Calu3 (cell line): ENCODE results near the gene TADA3. TPM values are rescaled to one million over a fixed set of nuclear protein-coding genes. Genes with fewer than 3 reads are reported as not detected.

ENCODE experiments used
- BruUV-seq: library from RNA; stranded (reverse); fragments of 400-500 nt; replicated peaks from 2 replicates; lab custom pipeline; 2021; lab: Mats Ljungman, UMichigan
- CTCF ChIA-PET: fragments of 300-600 bp; sonication (Branson Sonifier 250); formaldehyde crosslinking; loops from one replicate; lab custom pipeline; 2022; ENCODE audit warnings: antibody characterized with exemption; lab: Charles Lee
- DNase-seq: peaks from one replicate; pipeline ENCODE4 v3.0.0; 2022
- H3K27ac Mint-ChIP-seq: one replicate; pipeline ENCODE4 v1.8.0; 2022; ENCODE audit warnings: mixed read lengths; ENCODE audit not compliant: unreplicated experiment
- H3K27me3 Mint-ChIP-seq: one replicate; pipeline ENCODE4 v1.8.0; 2022; ENCODE audit warnings: mixed read lengths; ENCODE audit not compliant: unreplicated experiment
- H3K36me3 Mint-ChIP-seq: one replicate; pipeline ENCODE4 v1.8.0; 2022; ENCODE audit warnings: mild to moderate bottlenecking, moderate library complexity, mixed read lengths; ENCODE audit not compliant: insufficient read depth, unreplicated experiment
- H3K4me1 Mint-ChIP-seq: one replicate; pipeline ENCODE4 v1.8.0; 2022; ENCODE audit warnings: mild to moderate bottlenecking, low read depth, mixed read lengths; ENCODE audit not compliant: unreplicated experiment
- H3K4me3 Mint-ChIP-seq: one replicate; pipeline ENCODE4 v1.8.0; 2022; ENCODE audit warnings: mild to moderate bottlenecking, low read depth, moderate library complexity, mixed read lengths; ENCODE audit not compliant: unreplicated experiment
- H3K9me3 Mint-ChIP-seq: one replicate; pipeline ENCODE4 v1.8.0; 2022; ENCODE audit warnings: low read depth, mixed read lengths; ENCODE audit not compliant: unreplicated experiment
- intact Hi-C: fragments of 100-400 bp; cut with micrococcal nuclease; formaldehyde crosslinking; loops from one replicate; pipeline ENCODE4 v1.10.0; 2022; ENCODE audit not compliant: unreplicated experiment
- total RNA-seq: library from RNA; stranded (reverse); gene quantifications from 2 replicates; pipeline ENCODE4 v1.2.3, GENCODE V29; 2022
- TF ChIP-seq, protein P1 (sequence below): fragments of 200-600 bp; IDR thresholded peaks from one replicate; pipeline ENCODE4 v1.8.0; 2022; ENCODE audit warnings: antibody characterized with exemption; ENCODE audit not compliant: unreplicated experiment

Gene TADA3
- total RNA-seq, 1 experiment from 2014 or later = 48.5 TPM

DNA sequence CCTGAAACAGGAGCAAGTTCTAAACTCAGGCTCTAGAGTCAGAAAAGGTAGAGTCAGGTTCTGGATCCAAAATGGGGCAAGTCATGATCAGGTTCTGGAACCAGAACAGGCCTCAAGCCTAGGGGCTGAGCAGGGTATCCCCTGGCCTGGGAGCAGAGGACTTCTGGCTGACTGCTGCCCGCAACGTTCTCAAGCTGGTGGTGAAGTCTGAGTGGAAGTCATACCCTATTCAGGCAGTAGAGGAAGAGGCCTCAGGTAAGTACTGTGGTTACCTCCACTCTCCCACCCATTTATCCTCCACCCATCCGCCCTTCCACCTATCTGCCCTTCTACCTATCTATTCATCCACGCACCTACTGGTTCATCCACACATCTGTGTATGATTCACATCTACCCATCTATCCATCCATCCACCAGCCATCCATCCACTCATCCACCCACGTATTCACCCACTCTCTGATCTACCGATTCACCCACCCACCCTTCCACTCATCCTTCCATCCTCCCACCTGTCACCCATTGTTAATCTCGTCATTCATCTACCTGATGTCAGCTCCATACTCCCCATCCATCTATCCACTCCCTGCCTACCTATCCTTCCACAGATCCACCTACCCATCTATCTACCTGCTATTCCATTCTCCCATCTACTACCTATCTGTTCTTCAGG is 26.5 kb upstream of the TADA3 start:
- H3K4me1 Mint-ChIP-seq = no peaks in the 10 kb centered on the region
- TF ChIP-seq, protein P1, sequence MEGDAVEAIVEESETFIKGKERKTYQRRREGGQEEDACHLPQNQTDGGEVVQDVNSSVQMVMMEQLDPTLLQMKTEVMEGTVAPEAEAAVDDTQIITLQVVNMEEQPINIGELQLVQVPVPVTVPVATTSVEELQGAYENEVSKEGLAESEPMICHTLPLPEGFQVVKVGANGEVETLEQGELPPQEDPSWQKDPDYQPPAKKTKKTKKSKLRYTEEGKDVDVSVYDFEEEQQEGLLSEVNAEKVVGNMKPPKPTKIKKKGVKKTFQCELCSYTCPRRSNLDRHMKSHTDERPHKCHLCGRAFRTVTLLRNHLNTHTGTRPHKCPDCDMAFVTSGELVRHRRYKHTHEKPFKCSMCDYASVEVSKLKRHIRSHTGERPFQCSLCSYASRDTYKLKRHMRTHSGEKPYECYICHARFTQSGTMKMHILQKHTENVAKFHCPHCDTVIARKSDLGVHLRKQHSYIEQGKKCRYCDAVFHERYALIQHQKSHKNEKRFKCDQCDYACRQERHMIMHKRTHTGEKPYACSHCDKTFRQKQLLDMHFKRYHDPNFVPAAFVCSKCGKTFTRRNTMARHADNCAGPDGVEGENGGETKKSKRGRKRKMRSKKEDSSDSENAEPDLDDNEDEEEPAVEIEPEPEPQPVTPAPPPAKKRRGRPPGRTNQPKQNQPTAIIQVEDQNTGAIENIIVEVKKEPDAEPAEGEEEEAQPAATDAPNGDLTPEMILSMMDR = no peak
- H3K27ac Mint-ChIP-seq = no peak overlapping the region
- H3K36me3 Mint-ChIP-seq = peaks cover 7% of the 10 kb centered on the region
- no peak overlapping the region for H3K4me3 Mint-ChIP-seq
- CTCF ChIA-PET = interaction anchor here (2.1 kb wide), 1 partner anchor 128 kb away, joined by 5 read pairs; no protein-coding TSS in a partner anchor
- H3K27me3 Mint-ChIP-seq = no peaks in the 10 kb centered on the region
- intact Hi-C loops = no loop called here
- no peaks in the 10 kb centered on the region for H3K9me3 Mint-ChIP-seq
- no peak for DNase-seq
- no TSS peak for BruUV-seq

DNA sequence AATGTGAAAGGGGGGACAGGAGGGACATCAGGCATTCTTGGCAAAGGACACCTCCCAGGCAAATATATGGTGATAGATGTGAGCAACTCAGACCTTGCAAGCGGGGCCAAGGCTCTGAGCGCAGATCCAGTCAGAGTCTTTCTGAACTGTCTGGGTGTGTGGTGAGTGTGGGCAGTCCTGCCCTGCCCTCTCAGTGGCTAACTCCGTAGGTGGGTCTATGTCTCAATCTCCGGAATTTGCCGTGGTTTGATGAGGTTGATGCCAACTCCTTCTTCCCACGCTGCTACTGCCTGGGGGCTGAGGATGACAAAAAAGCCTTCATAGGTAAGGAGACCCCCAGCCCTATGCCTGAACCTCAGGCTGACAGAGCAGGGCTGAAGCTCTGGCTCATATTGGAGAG is 25.2 kb upstream of the TADA3 start:
- H3K27me3 Mint-ChIP-seq = no peaks in the 10 kb centered on the region
- no peak overlapping the region for H3K4me3 Mint-ChIP-seq
- intact Hi-C loops = no loop called here
- no peaks in the 10 kb centered on the region for H3K4me1 Mint-ChIP-seq
- CTCF ChIA-PET = no interaction called here
- H3K36me3 Mint-ChIP-seq = peaks cover 7% of the 10 kb centered on the region
- no peak for DNase-seq
- BruUV-seq = no TSS peak
- no peaks in the 10 kb centered on the region for H3K9me3 Mint-ChIP-seq
- no peak overlapping the region for H3K27ac Mint-ChIP-seq
- TF ChIP-seq, protein P1 = no peak

DNA sequence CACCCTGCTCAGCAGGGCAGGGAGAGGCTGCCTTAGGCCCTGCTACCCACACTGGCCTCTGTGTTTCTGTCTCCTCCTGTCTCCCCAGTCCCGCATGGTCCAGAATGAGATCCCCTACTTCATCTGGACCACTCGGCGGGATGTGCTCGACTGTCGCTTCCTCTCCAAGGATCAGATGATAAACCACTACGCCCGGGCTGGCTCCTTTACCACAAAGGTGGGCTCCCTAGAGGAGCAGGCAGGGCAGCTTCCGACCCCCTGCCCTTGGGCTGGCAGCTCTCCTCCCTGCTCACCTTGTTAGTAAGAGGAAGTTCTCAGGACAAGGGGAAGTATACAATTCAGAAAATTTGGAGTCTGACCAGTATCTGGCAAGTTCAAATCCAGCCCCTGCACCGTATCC is 23.7 kb upstream of the TADA3 start:
- Mint-ChIP-seq H3K4me1 (peaks cover 7% of the 10 kb centered on the region), H3K4me3 (no peak overlapping the region), H3K9me3 (no peaks in the 10 kb centered on the region), H3K27ac (no peak overlapping the region), H3K36me3 (peaks cover 13% of the 10 kb centered on the region), H3K27me3 (no peaks in the 10 kb centered on the region)
- TF ChIP-seq, protein P1 = no peak
- CTCF ChIA-PET = no interaction called here
- intact Hi-C loops = no loop called here
- BruUV-seq = no TSS peak
- no peak for DNase-seq

DNA sequence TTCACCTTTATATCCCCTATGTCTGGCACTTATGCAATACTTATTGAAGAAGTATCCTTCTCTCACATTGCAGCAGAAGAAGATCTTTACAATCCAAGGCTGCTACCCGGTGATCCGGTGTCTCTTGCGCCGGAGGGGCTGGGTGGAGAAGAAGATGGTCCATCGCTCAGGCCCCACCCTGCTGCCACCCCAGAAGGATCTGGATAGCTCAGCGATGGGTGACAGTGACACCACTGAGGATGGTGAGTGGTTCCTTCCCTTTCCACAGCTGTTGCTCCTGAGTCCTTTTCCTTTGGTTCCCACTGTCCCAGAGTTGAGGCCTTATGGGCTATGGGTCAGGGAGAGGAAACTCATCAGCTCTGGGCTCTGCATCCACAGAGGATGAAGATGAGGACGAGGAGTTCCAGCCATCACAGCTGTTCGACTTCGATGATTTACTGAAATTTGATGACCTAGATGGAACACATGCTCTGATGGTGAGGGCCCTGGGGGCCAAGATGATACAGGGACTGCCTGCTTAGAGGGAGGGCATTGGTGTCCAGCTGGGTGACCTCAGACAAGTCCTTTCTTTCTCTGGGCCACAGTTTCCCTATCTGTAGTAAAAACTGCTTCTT is 20.7 kb upstream of the TADA3 start:
- peaks cover 28% of the 10 kb centered on the region for H3K4me1 Mint-ChIP-seq
- peaks cover 36% of the 10 kb centered on the region for H3K36me3 Mint-ChIP-seq
- no peaks in the 10 kb centered on the region for H3K9me3 Mint-ChIP-seq
- TF ChIP-seq, protein P1 = no peak
- no peaks in the 10 kb centered on the region for H3K27me3 Mint-ChIP-seq
- H3K4me3 Mint-ChIP-seq = no peak overlapping the region
- BruUV-seq = no TSS peak
- DNase-seq = no peak
- intact Hi-C loops = no loop called here
- CTCF ChIA-PET = no interaction called here
- H3K27ac Mint-ChIP-seq = no peak overlapping the region
